HEK293 (cell line): ENCODE measurements around the gene NTSR2.

Experiments
- CTCF ChIA-PET: fragments of 350-600 bp; formaldehyde crosslinking; extraction: SDS; loops from one replicate; lab custom pipeline; 2021; ENCODE audit warnings: antibody characterized with exemption; lab: Yijun Ruan, JAX
- POLR2A ChIA-PET: fragments of 300-600 bp; formaldehyde crosslinking; extraction: SDS; loops from one replicate; lab custom pipeline; 2020; ENCODE audit warnings: antibody characterized with exemption, inconsistent platforms; lab: Yijun Ruan, JAX
- H3K27ac ChIP-seq: fragments of 200-500 bp; sonication (Bioruptor generic); 2 replicates; pipeline ENCODE4 v1.5.1; 2014; ENCODE audit warnings: low read depth, low read length, control low read depth, inconsistent platforms; ENCODE audit errors: extremely low read depth
- H3K36me3 ChIP-seq, 2 experiments: fragments of 200-500 bp in 1 of 2; sonication (Bioruptor generic) in 1 of 2; 1 replicate in 1 of 2; 2 replicates in 1 of 2; pipeline ENCODE4 v1.5.1; 2014 to 2017; ENCODE audit warnings: inconsistent platforms in 2 of 2, low read length in 2 of 2; ENCODE audit not compliant: control insufficient read depth in 2 of 2, insufficient read depth in 1 of 2
- H3K4me1 ChIP-seq: fragments of 200-500 bp; sonication (Bioruptor generic); 2 replicates; pipeline ENCODE4 v1.5.1; 2014; ENCODE audit warnings: mild to moderate bottlenecking, low read length, inconsistent platforms; ENCODE audit not compliant: control insufficient read depth, insufficient read depth
- H3K4me3 ChIP-seq: 2 replicates; pipeline ENCODE4 v1.5.1; 2011; ENCODE audit warnings: low read depth, mild to moderate bottlenecking, control low read depth, low read length, moderate library complexity
- H3K9me3 ChIP-seq: fragments of 200-500 bp; sonication (Bioruptor generic); 2 replicates; pipeline ENCODE4 v1.5.1; 2014; ENCODE audit warnings: low read depth, low read length, inconsistent platforms; ENCODE audit not compliant: control insufficient read depth, insufficient read depth
- ELK4 ChIP-seq: IDR thresholded peaks from 2 replicates; pipeline ENCODE4 v1.6.1; 2011; ENCODE audit warnings: mild to moderate bottlenecking, low read depth, low read length, borderline replicate concordance
- GLI2 ChIP-seq: fragments of 450-650 bp; formaldehyde crosslinking; IDR thresholded peaks from 2 replicates; pipeline ENCODE4; 2017; ENCODE audit warnings: missing biosample characterization, missing genetic modification characterization, low read depth, borderline replicate concordance
- KLF9 ChIP-seq: fragments of 450-650 bp; formaldehyde crosslinking; IDR thresholded peaks from 2 replicates; pipeline ENCODE4 v1.5.1; 2016; ENCODE audit warnings: missing biosample characterization, missing genetic modification characterization, low read depth
- RBAK ChIP-seq: fragments of 450-650 bp; formaldehyde crosslinking; IDR thresholded peaks from 2 replicates; pipeline ENCODE4 v1.5.1; 2016; ENCODE audit warnings: missing biosample characterization, missing genetic modification characterization
- ZBTB1 ChIP-seq: fragments of 450-650 bp; formaldehyde crosslinking; IDR thresholded peaks from 2 replicates; pipeline ENCODE4 v1.5.1; 2016; ENCODE audit warnings: missing biosample characterization, missing genetic modification characterization
- ZIC2 ChIP-seq: fragments of 450-650 bp; formaldehyde crosslinking; IDR thresholded peaks from 2 replicates; pipeline ENCODE4 v1.5.1; 2016; ENCODE audit warnings: missing biosample characterization, missing genetic modification characterization
- ZNF112 ChIP-seq: fragments of 450-650 bp; formaldehyde crosslinking; IDR thresholded peaks from 2 replicates; pipeline ENCODE4 v1.5.0; 2017; ENCODE audit warnings: missing biosample characterization, missing genetic modification characterization
- ZNF16 ChIP-seq: fragments of 450-650 bp; formaldehyde crosslinking; IDR thresholded peaks from 2 replicates; pipeline ENCODE4 v1.5.1; 2016; ENCODE audit warnings: low read depth, missing biosample characterization, missing genetic modification characterization
- ZNF26 ChIP-seq: fragments of 450-650 bp; formaldehyde crosslinking; IDR thresholded peaks from 2 replicates; pipeline ENCODE4 v1.5.1; 2016; ENCODE audit warnings: missing biosample characterization, missing genetic modification characterization
- ZNF266 ChIP-seq: fragments of 450-650 bp; formaldehyde crosslinking; IDR thresholded peaks from 2 replicates; pipeline ENCODE4 v1.5.1; 2016; ENCODE audit warnings: missing biosample characterization, missing genetic modification characterization, low read depth
- ZNF596 ChIP-seq: fragments of 450-650 bp; IDR thresholded peaks from 2 replicates; pipeline ENCODE4 v1.5.0; 2018; ENCODE audit warnings: missing biosample characterization, mild to moderate bottlenecking, missing genetic modification characterization, moderate library complexity
- ZNF660 ChIP-seq: fragments of 450-650 bp; IDR thresholded peaks from 2 replicates; pipeline ENCODE4 v1.5.1; 2018; ENCODE audit warnings: missing biosample characterization, mild to moderate bottlenecking, missing genetic modification characterization

The NTSR2 gene

DNA sequence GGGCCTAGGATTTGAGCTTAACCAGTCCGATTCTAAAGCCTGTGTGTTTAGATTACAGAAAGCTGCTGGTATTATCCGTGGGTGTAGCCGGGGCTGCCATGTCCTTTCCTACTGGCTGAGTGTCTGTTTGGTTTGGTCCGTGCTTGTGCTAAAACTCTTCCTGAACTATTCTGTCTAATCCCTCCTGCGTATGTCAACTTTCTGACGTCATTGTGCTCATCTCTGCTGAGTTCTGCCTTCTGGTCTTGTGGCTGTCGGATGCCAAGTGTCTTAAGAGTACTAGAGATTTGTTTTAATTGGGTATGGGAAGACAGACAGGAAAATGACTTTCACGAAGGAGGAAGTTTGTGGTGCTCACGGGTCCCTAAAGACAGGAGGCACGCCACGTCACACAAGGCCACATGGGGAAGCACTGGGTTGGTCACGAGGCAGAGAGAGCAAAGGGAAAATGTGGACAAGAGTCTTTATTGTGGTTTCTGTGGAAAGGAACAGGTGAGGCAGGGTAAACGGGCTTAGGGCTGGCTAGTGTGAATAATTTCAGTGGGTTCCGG lies 31.8 kb upstream of the NTSR2 start:
- TF ChIP-seq KLF9 (tag by site-specific recombination) (no peak), ZNF112 (tag by site-specific recombination) (no peak)
- Histone ChIP-seq H3K36me3 (no peaks in the 10 kb centered on the region), H3K27ac (no peak overlapping the region), H3K4me1 (no peaks in the 10 kb centered on the region), H3K9me3 (no peaks in the 10 kb centered on the region), H3K4me3 (no peak overlapping the region)
- CTCF ChIA-PET = interaction anchor here (1.0 to 1.9 kb wide), 2 partner anchors 9 to 12 kb away, joined by 3 to 7 read pairs; no protein-coding TSS in a partner anchor
- POLR2A ChIA-PET = no interaction called here

- H3K36me3 ChIP-seq = no peaks in the 10 kb centered on the region
- ChIA-PET POLR2A (no interaction called here), CTCF (interaction anchor here (1.9 kb wide), 1 partner anchor 11 kb away, joined by 7 read pairs; no protein-coding TSS in a partner anchor)
- H3K9me3 ChIP-seq = no peaks in the 10 kb centered on the region
- H3K27ac ChIP-seq = no peak overlapping the region
- no peaks in the 10 kb centered on the region for H3K4me1 ChIP-seq
- TF ChIP-seq ZNF26 (no peak), GLI2 (no peak)
- no peak overlapping the region for H3K4me3 ChIP-seq
Observed at GRCh38 chr2:11701206-11701605, 31.2 kb upstream of the NTSR2 start.

- CTCF ChIA-PET = interaction anchor here (1.1 to 1.9 kb wide), 3 partner anchors 10 to 80 kb away, joined by 4 to 8 read pairs (median 7); no protein-coding TSS in a partner anchor
- no peaks in the 10 kb centered on the region for H3K36me3 ChIP-seq
- H3K27ac ChIP-seq = no peak overlapping the region
- H3K4me1 ChIP-seq = no peaks in the 10 kb centered on the region
- no peaks in the 10 kb centered on the region for H3K9me3 ChIP-seq
- no peak for TF ChIP-seq ZBTB1 (tag by site-specific recombination)
- no peak for TF ChIP-seq ZNF16 (tag by site-specific recombination)
- TF ChIP-seq ZNF266 (tag by site-specific recombination) = no peak
- no peak for TF ChIP-seq ELK4
- no peak for TF ChIP-seq ZIC2
- TF ChIP-seq ZNF596 (tag by site-specific recombination) = peak; percentile 85
- no peak for TF ChIP-seq RBAK (tag by site-specific recombination)
- TF ChIP-seq ZNF660 = no peak
- no peak overlapping the region for H3K4me3 ChIP-seq
- POLR2A ChIA-PET = no interaction called here
Observed at GRCh38 chr2:11699686-11700670, 30.0 kb upstream of the NTSR2 start.
